SU-DHL-6 (cell line): Measurements from ENCODE around the gene MAD2L1.

ENCODE experiments used
- H2AFZ ChIP-seq: fragments of 200-600 bp; sonication (generic); 2 replicates; pipeline ENCODE4 v1.6.1; 2014; ENCODE audit warnings: low read depth, mild to moderate bottlenecking, moderate library complexity, mixed read lengths, antibody characterized with exemption, low read length; ENCODE audit not compliant: severe bottlenecking
- H3F3A ChIP-seq: fragments of 200-600 bp; shearing (Covaris generic); 2 replicates; pipeline ENCODE4 v1.6.0; 2016; ENCODE audit warnings: antibody characterized with exemption, mild to moderate bottlenecking; ENCODE audit not compliant: insufficient read depth
- H3K27ac ChIP-seq: fragments of 200-600 bp; sonication (generic); 2 replicates; pipeline ENCODE4 v1.5.1; 2016; ENCODE audit warnings: low read depth, mild to moderate bottlenecking, low read length, moderate library complexity, mixed read lengths
- H3K27me3 ChIP-seq: fragments of 200-600 bp; sonication (generic), shearing (Covaris generic); 2 replicates; pipeline ENCODE4 v1.6.0; 2014; ENCODE audit warnings: mild to moderate bottlenecking, low read length
- H3K36me3 ChIP-seq: fragments of 200-600 bp; sonication (generic); 2 replicates; pipeline ENCODE4 v1.6.1; 2014; ENCODE audit warnings: mild to moderate bottlenecking, low read length, mixed read lengths
- H3K4me2 ChIP-seq: fragments of 300-600, 200-600 bp; shearing (Covaris generic), sonication (generic); 2 replicates; pipeline ENCODE4 v1.6.0; 2014; ENCODE audit warnings: low read length, low read depth, mild to moderate bottlenecking; ENCODE audit not compliant: poor library complexity, severe bottlenecking
- H3K4me3 ChIP-seq: fragments of 200-600 bp; sonication (generic); 2 replicates; pipeline ENCODE4 v1.5.1; 2014; ENCODE audit warnings: antibody characterized with exemption, low read length, mild to moderate bottlenecking, mixed read lengths; ENCODE audit not compliant: insufficient read depth, poor library complexity, severe bottlenecking
- H3K79me2 ChIP-seq: fragments of 200-600 bp; sonication (generic); 2 replicates; pipeline ENCODE4 v1.6.1; 2014; ENCODE audit warnings: mild to moderate bottlenecking, low read length, moderate library complexity; ENCODE audit not compliant: insufficient read depth
- H3K9ac ChIP-seq: fragments of 200-600 bp; sonication (generic); 2 replicates; pipeline ENCODE4 v1.7.0; 2014; ENCODE audit warnings: mild to moderate bottlenecking, low read length
- H3K9me2 ChIP-seq: fragments of 200-600 bp; sonication (generic); replicated peaks from 2 replicates; pipeline ENCODE4 v1.6.1; 2014; ENCODE audit warnings: low read length; ENCODE audit not compliant: insufficient read depth
- H3K9me3 ChIP-seq: fragments of 200-600 bp; sonication (generic); 2 replicates; pipeline ENCODE4 v1.6.1; 2014; ENCODE audit warnings: low read length, mixed read lengths; ENCODE audit not compliant: insufficient read depth
- H4K20me1 ChIP-seq: fragments of 200-600 bp; sonication (generic); 2 replicates; pipeline ENCODE4 v1.6.1; 2014; ENCODE audit warnings: low read depth, mild to moderate bottlenecking, antibody characterized with exemption, low read length, moderate library complexity, mixed read lengths
- CTCF ChIP-seq: fragments of 200-600 bp; sonication (generic); IDR thresholded peaks from one replicate; pipeline ENCODE4 v1.5.1; 2017; ENCODE audit warnings: antibody characterized with exemption, mild to moderate bottlenecking, low read length, moderate library complexity; ENCODE audit not compliant: insufficient read depth, poor library complexity, severe bottlenecking
- EZH2phosphoT487 ChIP-seq: fragments of 200-600 bp; sonication (generic), shearing (Covaris generic); conservative IDR thresholded peaks from 2 replicates; pipeline ENCODE4 v1.6.1; 2018; ENCODE audit warnings: mild to moderate bottlenecking, antibody characterized with exemption, low read length, moderate library complexity, mixed read lengths

MAD2L1 gene

DNA sequence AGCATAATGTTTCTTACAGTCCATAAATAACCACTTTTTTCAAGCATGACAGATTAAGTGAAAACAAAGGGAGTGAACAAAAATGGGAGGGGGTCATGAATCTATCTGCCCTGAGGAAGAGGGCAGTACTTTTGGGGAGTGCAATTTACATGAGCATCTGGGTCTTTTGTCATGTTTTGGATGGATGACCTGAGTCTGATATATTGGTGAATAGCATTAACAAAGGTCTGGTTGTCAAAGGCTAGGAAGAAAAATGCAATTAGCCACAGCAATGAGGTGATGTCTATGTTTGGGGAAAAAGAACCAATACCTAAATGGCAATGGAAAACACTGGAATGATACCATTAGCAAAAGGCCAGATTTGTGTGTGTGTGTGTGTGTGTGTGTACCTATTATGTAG is 15.1 kb upstream of the MAD2L1 start:
- Histone ChIP-seq H3K4me3 (no peak overlapping the region), H3K4me2 (no peak overlapping the region), H3K9me2 (no peaks in the 10 kb centered on the region), H3K9me3 (no peaks in the 10 kb centered on the region), H3K27me3 (no peaks in the 10 kb centered on the region), H3K79me2 (no peaks in the 10 kb centered on the region), H4K20me1 (no peaks in the 10 kb centered on the region), H3K9ac (no peak overlapping the region), H3F3A (no peaks in the 10 kb centered on the region), H3K36me3 (no peaks in the 10 kb centered on the region), H2AFZ (no peak overlapping the region), H3K27ac (no peak overlapping the region)
- TF ChIP-seq EZH2phosphoT487 (no peak), CTCF (no peak)

DNA sequence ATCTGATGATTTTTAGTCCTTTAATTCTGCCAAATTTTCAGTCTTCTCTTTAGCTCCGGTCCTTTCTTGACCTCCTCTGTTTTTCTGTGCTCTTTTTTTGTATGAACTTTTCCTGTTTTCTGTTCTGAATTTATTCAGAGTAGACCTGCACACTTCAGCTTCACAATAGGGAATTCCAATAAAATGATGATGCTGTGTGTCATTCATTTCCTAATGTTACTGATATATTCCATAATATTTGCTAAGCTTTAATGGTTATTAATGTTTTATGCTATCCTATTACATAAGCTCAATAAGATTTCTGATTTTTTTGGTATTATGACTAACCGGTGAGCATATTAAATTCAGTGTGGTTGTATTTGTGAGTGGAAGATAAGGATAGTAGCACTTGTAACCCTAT is 13.9 kb upstream of the MAD2L1 start:
- no peak overlapping the region for H3K27ac ChIP-seq
- no peak overlapping the region for H3K4me2 ChIP-seq
- no peak overlapping the region for H3K9ac ChIP-seq
- H3K36me3 ChIP-seq: no peaks in the 10 kb centered on the region
- H4K20me1 ChIP-seq: no peaks in the 10 kb centered on the region
- no peaks in the 10 kb centered on the region for H3K79me2 ChIP-seq
- no peaks in the 10 kb centered on the region for H3K27me3 ChIP-seq
- H3K9me2 ChIP-seq: no peaks in the 10 kb centered on the region
- no peaks in the 10 kb centered on the region for H3K9me3 ChIP-seq
- no peak overlapping the region for H2AFZ ChIP-seq
- no peaks in the 10 kb centered on the region for H3F3A ChIP-seq
- TF ChIP-seq EZH2phosphoT487 (no peak), CTCF (no peak)
- no peak overlapping the region for H3K4me3 ChIP-seq

DNA sequence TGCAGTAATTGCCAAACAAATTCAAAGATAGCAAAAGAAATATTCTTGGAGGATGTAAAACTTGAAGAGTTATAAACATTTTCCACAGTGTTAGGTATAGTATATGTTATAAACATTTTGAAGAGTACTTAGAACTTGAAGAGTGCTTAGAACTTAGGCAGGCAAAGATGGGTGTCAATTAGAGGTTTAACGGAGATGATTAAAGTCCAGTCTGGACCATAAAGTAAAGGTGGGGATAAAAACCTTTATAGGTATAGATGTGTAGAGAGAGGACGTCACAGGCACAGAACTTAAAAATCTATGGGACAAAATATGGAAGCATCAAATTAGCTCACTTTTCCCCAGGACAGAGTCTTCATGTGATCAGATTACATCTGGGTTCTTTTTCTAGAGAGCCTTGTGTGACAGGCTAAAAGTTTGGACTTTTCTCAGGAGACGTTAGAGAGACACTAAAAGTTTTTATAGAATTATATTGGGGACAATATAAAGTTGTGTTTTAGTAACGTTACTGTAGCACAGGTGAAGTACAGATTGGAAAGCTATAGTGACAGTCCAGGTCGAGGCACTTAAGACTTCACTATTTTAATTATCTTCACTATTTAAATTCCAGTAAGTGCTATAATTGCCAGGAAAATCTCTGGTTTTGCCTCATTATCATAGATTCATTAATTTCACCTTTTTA is 13.3 kb upstream of the MAD2L1 start:
- H3F3A ChIP-seq: no peaks in the 10 kb centered on the region
- H2AFZ ChIP-seq: no peak overlapping the region
- no peak overlapping the region for H3K9ac ChIP-seq
- no peak overlapping the region for H3K4me2 ChIP-seq
- H3K27ac ChIP-seq: no peak overlapping the region
- no peaks in the 10 kb centered on the region for H3K36me3 ChIP-seq
- no peak for TF ChIP-seq EZH2phosphoT487
- TF ChIP-seq CTCF: no peak
- H4K20me1 ChIP-seq: no peaks in the 10 kb centered on the region
- H3K27me3 ChIP-seq: no peaks in the 10 kb centered on the region
- H3K4me3 ChIP-seq: no peak overlapping the region
- no peaks in the 10 kb centered on the region for H3K79me2 ChIP-seq
- no peaks in the 10 kb centered on the region for H3K9me3 ChIP-seq
- no peaks in the 10 kb centered on the region for H3K9me2 ChIP-seq
